Kidney (tissue), 14 donors: ENCODE data around the gene SVBP. TPM values are rescaled to one million over a fixed set of nuclear protein-coding genes. Genes with fewer than 3 reads are reported as not detected.

ENCODE experiments used
- DNase-seq, 5 donors: peaks; one replicate each; pipeline ENCODE4 v3.0.0-alpha.2; 2013 to 2020
- FAIRE-seq: peaks from 2 replicates; lab custom pipeline; 2012; peaks lifted over from hg19 to GRCh38; lab: Jason Lieb, UNC
- H3K27ac ChIP-seq, 2 donors: one replicate each; pipeline ENCODE4 v1.7.0; 2013; ENCODE audit warnings: low read depth in 2 of 2, low read length in 2 of 2, inconsistent platforms in 1 of 2
- H3K27me3 ChIP-seq: one replicate; pipeline ENCODE4 v1.7.1; 2013; ENCODE audit warnings: low read length, inconsistent platforms; ENCODE audit not compliant: control insufficient read depth, insufficient read depth
- H3K36me3 ChIP-seq, 3 donors: one replicate each; pipeline versions ENCODE4 v1.7.0 to v1.7.1; 2013; ENCODE audit warnings: low read length in 3 of 3, control low read depth in 1 of 3, inconsistent platforms in 1 of 3; ENCODE audit not compliant: insufficient read depth in 3 of 3, control insufficient read depth in 2 of 3
- H3K4me1 ChIP-seq, 3 donors: one replicate each; pipeline versions ENCODE4 v1.7.0 to v1.7.1; 2013; ENCODE audit warnings: low read length in 3 of 3, inconsistent platforms in 1 of 3, low read depth in 1 of 3; ENCODE audit not compliant: control insufficient read depth in 2 of 3, insufficient read depth in 2 of 3
- H3K4me3 ChIP-seq, 3 donors: one replicate each; pipeline versions ENCODE4 v1.7.0 to v1.8.1; 2013; ENCODE audit warnings: low read length in 3 of 3, control low read depth in 1 of 3, inconsistent platforms in 1 of 3
- H3K9ac ChIP-seq, 3 donors: one replicate each; pipeline versions ENCODE4 v1.7.0 to v1.7.1; 2013; ENCODE audit warnings: low read length in 3 of 3, control low read depth in 1 of 3, inconsistent platforms in 1 of 3
- H3K9me3 ChIP-seq, 3 donors: one replicate each; pipeline versions ENCODE4 v1.7.0 to v1.7.1; 2013; ENCODE audit warnings: low read length in 3 of 3, control low read depth in 1 of 3, inconsistent platforms in 1 of 3; ENCODE audit not compliant: control insufficient read depth in 2 of 3, insufficient read depth in 1 of 3
- intact Hi-C: fragments of 100-400 bp; cut with DNase I; formaldehyde crosslinking; loops from one replicate; pipeline ENCODE4 v1.11.1; 2022
- polyA plus RNA-seq: library from polyadenylated mRNA; stranded (reverse); fragments of 350-450 nt; fragmentation: Illumina TruSeq; extraction: RNeasy Lipid Tissue Mini Kit (QIAGEN cat#74804); gene quantifications from one replicate; pipeline ENCODE4 v1.2.3, GENCODE V29; 2014; ENCODE audit warnings: low read depth, low replicate concordance; ENCODE audit not compliant: insufficient read depth
- total RNA-seq: library from RNA; stranded (reverse); fragmentation: NEBNext Ultra II Directional; extraction: Animal tissue kit (Norgen Biotek cat#: 25700); gene quantifications from one replicate; pipeline ENCODE4 v1.2.1, GENCODE V29; 2021
- TF ChIP-seq, protein P1 (sequence below): IDR thresholded peaks from 3 replicates; pipeline ENCODE4 v1.5.1; 2012; ENCODE audit warnings: mild to moderate bottlenecking, moderate library complexity, borderline replicate concordance; ENCODE audit not compliant: insufficient read depth; ENCODE audit errors: extremely low read depth
- donor health status: control.
- donor health status: control.
- donor health status: control.
- donor health status: control.
- donor health status: control.
- donor health status: DM: yes; HTN: yes; CAD: no.
- donor health status: Normal renal cell carcinoma (clear cell type).

Gene SVBP
- total and polyA plus RNA-seq, 2 donors from 2014 or later: 15.5 to 36.8 TPM

DNA sequence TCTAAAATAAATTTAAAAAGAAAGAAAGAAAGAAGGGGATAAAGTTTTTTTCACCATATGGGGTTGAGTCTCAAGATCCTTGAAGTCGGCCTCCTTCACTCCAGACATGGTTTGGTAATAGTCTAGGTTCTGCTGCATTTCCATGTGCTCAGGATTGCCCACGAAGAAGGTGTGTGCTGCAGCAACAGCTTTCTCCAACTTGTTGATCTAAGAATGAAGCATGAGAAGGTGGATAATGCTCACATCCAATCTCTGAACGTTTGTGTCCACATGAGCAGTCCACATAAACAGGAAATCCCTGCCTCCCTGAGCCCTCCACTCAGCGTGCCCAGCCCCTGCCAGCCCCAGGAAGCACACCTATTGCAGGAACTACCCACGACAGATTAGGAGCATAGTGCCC lies 54.9 kb downstream of the SVBP start:
- no peak for FAIRE-seq
- intact Hi-C loops: no loop called here
- no peaks in the 10 kb centered on the region for H3K27me3 ChIP-seq

DNA sequence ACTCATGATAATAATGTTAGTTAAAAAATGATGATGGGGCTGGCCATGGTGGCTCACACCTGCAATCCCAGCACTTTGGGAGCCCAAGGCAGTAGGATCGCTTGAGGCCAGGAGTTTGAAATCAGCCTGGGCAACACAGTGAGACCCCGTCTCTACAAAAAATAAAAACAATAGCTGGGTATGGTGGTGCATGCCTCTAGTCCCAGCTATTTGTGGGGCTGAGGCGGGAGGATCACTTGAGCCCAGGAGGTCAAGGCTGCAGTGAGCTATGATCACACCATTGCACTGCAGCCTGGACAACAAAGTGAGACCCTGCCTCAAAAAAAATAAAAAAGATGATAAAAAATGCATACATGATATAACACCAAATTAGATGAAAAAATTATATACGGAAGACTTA lies 55.6 kb downstream of the SVBP start:
- Histone ChIP-seq H3K36me3 (peaks cover 5 to 18% (median 11%) of the 10 kb centered on the region in 3 donors), H3K9ac (no peak overlapping the region), H3K27me3 (no peaks in the 10 kb centered on the region), H3K4me3 (no peak overlapping the region), H3K27ac (no peak overlapping the region), H3K4me1 (peaks cover 0 to 10% (median 0%) of the 10 kb centered on the region in 3 donors), H3K9me3 (no peaks in the 10 kb centered on the region)
- no peak for FAIRE-seq
- intact Hi-C loops: no loop called here
- no peak for DNase-seq
- TF ChIP-seq, protein P1, sequence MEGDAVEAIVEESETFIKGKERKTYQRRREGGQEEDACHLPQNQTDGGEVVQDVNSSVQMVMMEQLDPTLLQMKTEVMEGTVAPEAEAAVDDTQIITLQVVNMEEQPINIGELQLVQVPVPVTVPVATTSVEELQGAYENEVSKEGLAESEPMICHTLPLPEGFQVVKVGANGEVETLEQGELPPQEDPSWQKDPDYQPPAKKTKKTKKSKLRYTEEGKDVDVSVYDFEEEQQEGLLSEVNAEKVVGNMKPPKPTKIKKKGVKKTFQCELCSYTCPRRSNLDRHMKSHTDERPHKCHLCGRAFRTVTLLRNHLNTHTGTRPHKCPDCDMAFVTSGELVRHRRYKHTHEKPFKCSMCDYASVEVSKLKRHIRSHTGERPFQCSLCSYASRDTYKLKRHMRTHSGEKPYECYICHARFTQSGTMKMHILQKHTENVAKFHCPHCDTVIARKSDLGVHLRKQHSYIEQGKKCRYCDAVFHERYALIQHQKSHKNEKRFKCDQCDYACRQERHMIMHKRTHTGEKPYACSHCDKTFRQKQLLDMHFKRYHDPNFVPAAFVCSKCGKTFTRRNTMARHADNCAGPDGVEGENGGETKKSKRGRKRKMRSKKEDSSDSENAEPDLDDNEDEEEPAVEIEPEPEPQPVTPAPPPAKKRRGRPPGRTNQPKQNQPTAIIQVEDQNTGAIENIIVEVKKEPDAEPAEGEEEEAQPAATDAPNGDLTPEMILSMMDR: no peak

More for the DNA sequence above, 54.9 kb downstream of the SVBP start:
- no peak for DNase-seq
- Histone ChIP-seq H3K4me1 (peaks cover 0 to 10% (median 0%) of the 10 kb centered on the region in 3 donors), H3K4me3 (no peak overlapping the region), H3K9ac (no peak overlapping the region), H3K27ac (no peak overlapping the region), H3K36me3 (peaks cover 4 to 18% (median 9%) of the 10 kb centered on the region in 3 donors), H3K9me3 (no peaks in the 10 kb centered on the region)
- TF ChIP-seq, protein P1: no peak

DNA sequence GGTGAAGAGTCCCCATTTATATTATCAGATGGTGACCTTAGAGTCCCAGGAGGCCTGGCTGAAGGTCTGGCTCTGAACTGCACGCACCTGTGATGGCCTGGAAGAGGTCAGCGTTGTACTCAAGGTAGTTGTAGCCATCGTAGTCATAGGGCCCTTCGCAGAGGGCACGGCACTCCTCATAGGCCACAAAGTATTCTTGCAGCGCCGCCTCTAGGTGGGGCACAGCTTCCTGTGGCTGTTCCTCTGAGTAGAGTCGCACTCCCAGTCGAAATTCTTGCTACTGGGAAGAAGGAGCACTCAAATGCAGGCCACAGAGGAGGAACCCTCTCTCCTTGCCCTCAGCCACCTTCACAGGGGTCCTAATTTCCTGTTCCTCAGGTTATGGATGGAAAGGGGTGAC lies 58.1 kb downstream of the SVBP start:
- DNase-seq: no peak
- no peaks in the 10 kb centered on the region for H3K27me3 ChIP-seq

More for the DNA sequence above, 58.1 kb downstream of the SVBP start:
- TF ChIP-seq, protein P1: no peak
- intact Hi-C loops: no loop called here
- Histone ChIP-seq H3K36me3 (peaks cover 10 to 34% (median 29%) of the 10 kb centered on the region in 3 donors), H3K4me3 (no peak overlapping the region), H3K27ac (no peak overlapping the region), H3K9me3 (no peaks in the 10 kb centered on the region), H3K4me1 (peaks cover 0 to 2% (median 0%) of the 10 kb centered on the region in 3 donors), H3K9ac (no peak overlapping the region)
- FAIRE-seq: no peak
